Measurements from ENCODE around the gene PTGFRN. TPM values are rescaled to one million over a fixed set of nuclear protein-coding genes. Genes with fewer than 3 reads are reported as not detected.
"Not testable (repeated sequence)": the region's sequence is repeated elsewhere in the genome, so short reads cannot be mapped to it uniquely, and the experiment has no call there.

PTGFRN gene
- total RNA-seq, result 48.1 and 61.1 TPM in 2 replicates
- 49.9 TPM for polyA plus RNA-seq (2012)

DNA sequence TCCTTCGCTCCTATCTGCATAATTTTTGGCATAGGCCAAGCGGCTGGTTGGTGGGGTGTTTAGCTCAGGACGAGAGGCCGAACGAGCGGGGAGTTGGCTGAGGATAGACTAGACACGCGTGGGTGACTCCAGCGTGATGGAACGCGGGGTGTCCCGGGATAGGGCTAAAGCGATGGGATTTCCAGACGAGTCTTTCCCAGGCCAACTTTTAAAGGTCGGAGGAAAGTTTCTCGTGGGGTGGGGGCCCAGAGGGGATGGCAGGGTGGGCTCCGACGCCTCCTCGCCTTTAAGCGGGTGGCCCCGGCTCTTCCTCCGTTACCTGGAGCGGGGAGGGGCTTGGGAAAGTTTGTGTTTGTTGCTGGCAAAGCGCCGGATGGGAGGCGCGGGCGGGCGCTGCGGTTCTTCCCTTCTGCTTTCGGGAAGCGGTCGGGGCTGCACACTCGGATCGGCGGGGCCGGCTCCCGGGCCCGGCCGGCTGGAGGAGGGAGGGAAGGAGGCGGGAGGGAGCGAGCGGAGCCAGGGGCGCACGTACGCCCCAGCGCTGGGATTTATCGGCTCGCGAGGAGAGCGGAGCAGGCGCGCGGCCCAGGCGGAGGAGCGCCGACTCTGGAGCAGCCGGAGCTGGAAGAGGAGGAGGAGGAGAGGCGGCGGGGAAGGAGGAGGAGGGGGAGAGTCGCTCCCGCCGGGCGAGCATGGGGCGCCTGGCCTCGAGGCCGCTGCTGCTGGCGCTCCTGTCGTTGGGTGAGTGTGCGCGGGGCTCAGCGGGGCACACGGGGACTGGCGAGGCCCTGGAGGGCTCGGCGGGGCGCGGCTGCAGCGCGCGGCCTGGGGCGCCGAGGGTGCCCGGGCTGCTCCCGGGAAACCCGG is at the start of gene PTGFRN:
TSS of gene PTGFRN (plus strand) at position 405 of the 867 bp plus-strand sequence. CDS start at position 693, 288 bp downstream.
- peak; percentile 69 for DNase-seq (ENCODE audit: low read depth)

DNA sequence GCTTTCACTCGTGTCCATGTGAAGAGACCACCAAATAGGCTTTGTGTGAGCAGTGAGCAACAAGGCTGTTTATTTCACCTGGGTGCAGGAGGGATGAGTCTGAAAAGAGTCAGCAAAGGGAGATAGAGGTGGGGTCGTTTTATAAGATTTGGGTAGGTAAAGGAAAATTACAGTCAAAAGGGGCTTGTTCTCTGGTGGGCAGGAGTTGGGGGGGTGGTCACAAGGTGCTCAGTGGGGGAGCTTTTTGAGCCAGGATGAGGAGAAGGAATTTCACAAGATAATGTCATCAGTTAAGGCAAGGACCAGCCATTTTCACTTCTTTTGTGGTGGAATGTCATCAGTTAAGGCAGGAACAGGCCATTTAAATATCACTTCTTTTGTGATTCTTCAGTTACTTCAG is 49.5 kb upstream of the PTGFRN start:
- not testable (repeated sequence) for DNase-seq (ENCODE audit: low read depth)

GRCh38 chr1:116861137-116861536 is 48.6 kb upstream of the PTGFRN start:
- DNase-seq (ENCODE audit: low read depth), result no peak

DNA sequence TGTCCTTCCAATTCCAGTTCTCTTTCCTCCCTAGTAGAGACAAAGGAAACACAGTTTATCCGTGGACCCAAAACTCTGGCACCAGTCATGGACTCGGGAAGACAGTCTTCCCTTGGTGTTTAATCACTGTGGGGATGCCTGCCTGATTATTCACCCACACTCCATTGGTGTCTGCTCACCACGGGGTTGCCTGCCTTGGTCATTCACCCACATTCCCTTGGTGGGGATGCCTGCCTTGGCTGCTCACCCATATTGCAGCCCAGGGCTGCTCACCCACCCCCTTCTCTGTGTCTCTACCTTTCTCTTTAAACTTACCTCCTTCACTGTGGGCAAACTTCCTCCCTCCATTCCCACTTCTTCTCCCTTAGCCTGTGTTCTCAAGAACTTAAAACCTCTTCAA is 46.7 kb upstream of the PTGFRN start:
- peak; percentile 28 for DNase-seq (ENCODE audit: low read depth)

DNA sequence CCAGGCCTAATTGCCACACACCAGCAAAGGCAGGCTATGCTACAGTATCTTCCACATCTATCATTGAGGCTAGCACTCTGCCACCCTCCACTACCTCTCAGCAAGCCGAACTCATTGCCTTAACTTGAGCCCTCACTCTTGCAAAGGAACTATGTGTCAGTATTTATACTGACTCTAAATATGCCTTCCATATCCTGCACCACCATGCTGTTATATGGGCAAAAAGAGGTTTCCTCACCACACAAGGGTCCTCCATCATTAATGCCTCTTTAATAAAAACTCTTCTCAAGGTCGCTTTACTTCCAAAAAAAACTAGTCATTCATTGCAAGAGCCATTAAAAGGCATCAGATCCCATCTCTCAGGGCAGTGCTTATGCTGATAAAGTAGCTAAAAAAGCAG is 43.2 kb upstream of the PTGFRN start:
- DNase-seq (ENCODE audit: low read depth), result not testable (repeated sequence)

DNA sequence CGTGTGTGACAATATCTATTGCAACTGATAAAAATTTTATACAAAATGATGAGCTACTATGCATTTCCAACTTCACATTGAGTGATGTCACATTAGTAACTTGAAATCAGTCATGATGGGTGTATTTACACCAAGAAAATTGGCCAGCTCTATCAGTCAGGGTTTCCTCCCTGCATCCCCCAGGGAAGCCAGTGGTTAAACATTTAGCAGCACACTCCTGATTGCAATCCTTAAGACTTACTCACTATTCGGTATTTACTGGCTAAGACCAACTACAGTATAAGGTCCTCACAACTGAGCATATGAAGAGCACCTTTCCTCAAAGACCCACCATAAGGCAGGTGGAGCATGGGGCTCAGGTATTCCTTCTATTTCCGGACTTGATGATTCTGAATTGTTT is 41.3 kb upstream of the PTGFRN start:
- DNase-seq (ENCODE audit: low read depth), result no peak

DNA sequence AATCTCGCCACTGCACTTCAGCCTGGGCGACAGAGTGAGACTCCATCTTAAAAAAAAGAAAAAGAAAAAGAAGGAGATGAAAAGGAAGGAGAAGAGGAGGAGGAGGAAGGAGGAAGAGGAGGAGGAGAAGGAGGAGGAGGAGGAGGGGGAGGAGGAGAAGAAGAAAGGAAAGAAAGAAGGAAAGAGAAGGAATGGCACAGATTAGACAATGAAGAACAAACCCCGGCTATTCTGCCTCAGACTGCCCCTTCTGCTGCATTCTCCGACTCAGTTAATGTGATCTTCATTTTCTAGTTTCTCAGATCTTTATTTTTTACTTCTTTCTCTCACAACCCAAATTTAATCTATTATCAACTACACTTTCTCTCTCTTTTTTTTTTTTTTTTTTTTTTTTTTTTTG is 40.1 kb upstream of the PTGFRN start:
- DNase-seq (ENCODE audit: low read depth), result no peak

- no peak for DNase-seq (ENCODE audit: low read depth)
Measured at GRCh38 chr1:116870300-116870699, 39.4 kb upstream of the PTGFRN start.

DNA sequence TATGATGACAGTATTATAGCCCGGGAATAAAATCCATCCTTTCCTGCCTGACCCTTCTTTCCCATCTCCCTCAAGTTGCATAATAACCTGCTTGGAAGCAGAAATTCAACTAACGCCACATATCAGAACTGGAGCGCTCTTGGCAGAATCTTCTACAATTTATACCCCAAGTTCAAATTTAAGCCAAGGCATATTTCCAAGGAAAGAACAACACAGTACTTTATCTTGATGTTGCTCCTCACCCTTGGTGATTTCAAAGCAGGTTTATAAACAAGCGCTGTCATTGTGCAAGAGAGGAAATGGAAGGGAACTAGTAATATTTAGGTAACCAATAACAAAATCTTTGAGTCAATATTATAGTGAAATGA is 38.0 kb upstream of the PTGFRN start:
- no peak for DNase-seq (ENCODE audit: low read depth)

DNA sequence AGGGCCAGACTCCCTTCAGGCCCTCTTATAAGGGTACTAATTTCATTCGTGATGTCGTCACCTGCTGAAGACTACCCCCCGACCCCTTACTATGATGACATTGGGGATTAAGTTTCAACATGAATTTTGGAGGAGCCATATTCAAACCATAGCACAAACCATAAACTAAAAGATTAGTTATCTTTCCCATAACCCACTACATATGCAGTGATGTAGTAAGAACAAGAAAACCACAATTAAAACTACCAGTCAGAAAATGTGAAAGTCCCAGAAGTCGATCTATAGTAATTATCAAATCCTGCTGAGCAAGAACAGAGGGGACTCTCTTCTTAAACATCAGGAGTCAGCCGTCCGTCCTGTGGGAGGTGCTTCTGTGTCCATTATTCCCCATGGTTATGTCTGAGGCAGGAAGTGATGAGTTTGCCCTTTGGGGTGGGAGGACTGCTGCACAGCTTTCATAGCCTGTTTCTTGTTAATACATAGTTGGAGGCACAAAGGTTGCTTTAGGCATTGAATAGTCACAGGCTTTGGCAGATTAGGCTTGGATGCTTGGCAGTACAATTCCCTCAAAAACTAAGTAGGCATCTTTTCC is 35.9 kb upstream of the PTGFRN start:
- DNase-seq (ENCODE audit: low read depth), result no peak

DNA sequence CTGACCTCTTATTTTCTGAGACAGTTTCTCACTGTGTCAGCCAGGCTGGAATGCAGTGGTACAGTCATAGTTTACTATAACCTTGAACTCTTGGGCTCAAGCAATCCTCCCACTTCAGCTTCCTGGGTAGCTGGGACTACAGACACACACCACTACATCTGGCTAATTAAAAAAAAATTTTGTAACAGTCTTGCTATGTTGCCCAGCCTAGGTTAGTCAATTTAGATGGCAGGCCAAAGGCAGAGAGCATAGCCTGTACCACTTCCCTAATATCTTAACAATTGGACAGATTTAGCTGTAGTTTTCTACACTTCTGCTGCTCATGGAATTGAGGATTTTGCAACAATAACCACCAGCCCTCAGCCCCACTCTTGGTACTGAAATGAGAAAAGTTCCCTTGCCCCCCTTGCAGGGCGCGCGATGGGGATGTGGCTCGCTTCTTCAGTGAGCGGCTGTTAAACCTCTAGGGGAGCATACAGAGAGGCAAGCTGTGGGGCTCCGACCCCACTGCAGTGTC is 34.9 kb upstream of the PTGFRN start:
- DNase-seq (ENCODE audit: low read depth), result no peak

DNA sequence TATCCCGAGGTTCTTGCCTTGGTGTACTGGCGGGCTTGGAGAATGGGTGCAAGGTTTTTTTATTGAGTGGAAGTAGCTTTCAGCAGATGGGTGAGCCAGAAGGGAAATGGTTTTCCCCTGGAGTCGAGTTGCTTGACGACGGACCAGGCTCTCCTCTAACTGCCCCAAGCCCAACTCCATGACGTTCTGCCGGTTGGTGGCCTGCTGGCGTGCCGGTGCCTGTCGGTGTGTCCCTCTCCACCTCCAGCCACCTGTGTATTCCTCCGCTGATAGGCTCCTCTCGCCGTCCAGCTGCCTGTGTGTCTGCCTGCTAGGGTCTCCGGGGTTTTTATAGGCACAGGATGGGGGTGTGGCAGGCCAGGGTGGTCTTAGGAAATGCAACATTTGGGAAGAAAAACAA is 34.3 kb upstream of the PTGFRN start:
- DNase-seq (ENCODE audit: low read depth), result no peak

GRCh38 chr1:116875946-116876345 is 33.8 kb upstream of the PTGFRN start:
- DNase-seq (ENCODE audit: low read depth), result not testable (repeated sequence)

GRCh38 chr1:116877141-116877818 is 32.4 kb upstream of the PTGFRN start:
- DNase-seq (ENCODE audit: low read depth), result peak; percentile 42

DNA sequence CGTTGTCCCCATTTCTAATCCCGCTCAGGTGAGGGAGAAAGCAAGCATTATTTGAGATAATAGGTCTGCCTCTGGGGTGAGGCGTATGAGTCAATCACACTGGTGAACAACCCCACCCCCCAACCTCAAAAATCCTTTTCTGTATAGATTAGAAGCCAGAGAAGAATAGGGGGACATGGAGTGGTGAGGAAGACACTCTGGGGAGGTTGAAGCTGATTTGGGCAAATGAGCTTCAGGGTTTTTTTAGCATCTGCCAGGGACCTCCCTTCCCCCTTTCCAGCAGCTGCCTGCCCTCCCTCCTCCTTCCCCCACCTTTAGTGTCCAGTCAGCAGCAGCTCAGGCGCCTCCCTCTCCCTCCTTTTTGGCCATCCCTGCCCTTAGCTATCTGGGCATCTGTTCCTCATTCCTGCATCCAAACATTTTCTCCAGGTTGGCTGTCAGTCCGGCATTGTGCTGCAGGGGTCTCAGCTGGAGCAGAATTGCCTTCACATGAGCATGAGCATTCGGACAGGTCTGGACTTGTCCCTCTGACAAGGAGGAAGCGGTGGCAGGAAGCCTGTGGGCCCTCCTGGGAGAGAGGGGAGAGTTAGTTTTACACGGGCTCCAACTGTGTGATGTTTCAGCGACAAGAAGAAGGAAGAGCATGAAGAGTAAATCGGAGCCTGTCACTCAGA is 30.8 kb upstream of the PTGFRN start:
- peak; percentile 89 for DNase-seq (ENCODE audit: low read depth)

DNA sequence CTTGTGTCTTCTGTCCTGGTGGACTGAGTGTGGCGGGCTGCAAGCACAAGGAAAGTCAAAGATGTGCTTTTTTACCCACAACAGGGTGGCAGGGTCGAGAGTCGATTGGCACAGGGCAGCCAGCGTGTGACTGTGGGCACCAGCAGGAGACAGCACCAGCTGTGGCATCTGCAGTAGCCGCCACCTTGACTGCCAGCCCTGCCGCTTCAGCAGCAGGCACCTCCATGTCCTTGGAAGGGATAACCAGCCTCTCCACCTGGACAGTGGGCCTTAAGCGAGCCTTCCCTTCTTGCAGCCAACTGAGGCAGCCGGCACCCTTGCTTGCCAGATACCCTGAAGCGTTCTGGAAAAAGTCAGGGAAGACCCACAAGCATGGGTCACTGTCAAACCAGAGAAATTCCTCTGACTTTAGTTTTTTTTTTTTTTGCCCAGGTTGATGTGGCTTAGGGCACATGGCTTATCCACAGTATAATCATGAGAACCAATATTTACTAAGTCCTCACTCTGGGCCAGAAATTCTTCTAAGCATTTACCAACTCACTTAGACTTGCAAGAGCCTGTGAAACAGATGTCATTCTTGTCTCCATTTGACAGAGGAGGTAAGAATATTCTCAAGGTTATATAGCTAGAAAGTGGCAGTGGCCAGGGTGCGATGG is 30.1 kb upstream of the PTGFRN start:
- no peak for DNase-seq (ENCODE audit: low read depth)

DNA sequence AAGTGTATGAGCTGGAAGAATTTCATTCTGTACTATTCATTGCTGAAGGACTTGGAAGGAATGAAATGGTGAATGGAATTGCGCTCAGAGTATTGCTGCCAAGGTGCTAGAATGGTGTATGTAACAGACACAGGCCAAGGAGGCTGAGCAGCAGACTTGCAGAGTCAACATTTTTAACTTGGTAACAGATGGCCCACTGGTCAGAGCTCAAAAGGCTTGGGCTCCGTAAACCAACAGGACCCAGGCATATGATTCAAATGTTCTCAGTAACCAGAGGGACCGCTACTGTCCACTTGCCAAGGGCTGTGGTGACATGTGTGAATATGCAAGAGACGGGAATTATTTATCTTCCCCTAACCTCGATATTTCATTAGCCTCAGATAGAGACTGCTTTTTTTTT is 28.8 kb upstream of the PTGFRN start:
- no peak for DNase-seq (ENCODE audit: low read depth)

DNA sequence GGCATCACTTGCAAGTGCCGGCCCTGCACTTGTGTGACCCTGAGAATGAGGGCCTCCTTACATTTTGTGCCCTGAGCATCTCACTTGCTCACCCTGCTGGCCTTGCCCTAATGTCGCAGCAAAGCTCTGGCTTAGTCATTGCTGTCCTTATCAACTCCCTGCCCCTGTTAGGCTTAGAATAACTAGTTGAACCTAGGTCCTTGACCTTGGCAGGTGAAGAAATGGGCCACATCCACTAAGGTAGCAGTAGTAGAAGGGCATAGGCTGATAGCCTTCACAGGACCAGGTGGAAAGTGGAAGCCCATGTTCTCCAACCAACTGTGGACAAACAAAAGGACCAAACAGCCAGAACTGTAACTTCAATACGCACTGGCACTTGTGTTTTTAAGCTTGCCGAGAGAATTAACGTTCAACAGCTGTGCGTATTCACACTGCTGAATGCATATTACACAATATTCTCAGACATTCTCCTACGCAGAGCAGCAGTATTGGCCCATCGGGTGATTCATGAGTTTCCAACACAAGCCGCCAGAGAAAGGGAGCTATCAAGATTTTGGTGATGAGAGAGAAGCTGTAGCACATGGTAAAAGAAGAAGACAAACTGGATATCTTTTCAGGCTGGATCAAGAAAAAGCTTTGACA is 27.7 kb upstream of the PTGFRN start:
- DNase-seq (ENCODE audit: low read depth), result peak; percentile 80

DNA sequence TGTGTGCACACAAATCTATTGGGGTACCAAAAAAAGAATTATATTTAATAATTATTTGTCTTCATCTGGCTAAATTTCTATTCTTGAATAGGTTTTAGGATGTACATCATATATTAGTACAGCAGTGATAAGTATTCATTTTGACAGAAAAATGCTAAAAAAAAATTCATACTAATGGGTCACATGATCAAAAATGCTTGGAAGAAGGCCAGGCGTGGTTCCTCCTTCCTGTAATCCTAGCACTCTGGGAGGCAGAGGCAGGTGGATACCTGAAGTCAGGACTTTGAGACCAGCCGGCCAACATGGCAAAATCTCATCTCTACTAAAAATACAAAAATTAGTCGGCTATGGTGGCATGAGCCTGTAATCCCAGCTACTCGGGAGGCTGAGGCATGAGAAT is 26.9 kb upstream of the PTGFRN start:
- no peak for DNase-seq (ENCODE audit: low read depth)

GRCh38 chr1:116886291-116886878 is 23.3 kb upstream of the PTGFRN start:
- peak; percentile 30 for DNase-seq (ENCODE audit: low read depth)
